ENCODE measurements around the gene C1orf159.

- TF ChIP-seq CTCF (IDR thresholded peaks at IDR 0.05) (no peak), POLR2A (IDR thresholded peaks at IDR 0.05) (no peak)
Observed at GRCh38 chr1:1117469-1117831, 1.6 kb upstream of the C1orf159 start.
